Measurements from ENCODE around the gene FGF12. TPM values are rescaled to one million over a fixed set of nuclear protein-coding genes. Genes with fewer than 3 reads are reported as not detected.

FGF12 gene
- total RNA-seq, 4 donors from 2014 or later, result 0.42 to 1.5 (median 0.62) TPM

DNA sequence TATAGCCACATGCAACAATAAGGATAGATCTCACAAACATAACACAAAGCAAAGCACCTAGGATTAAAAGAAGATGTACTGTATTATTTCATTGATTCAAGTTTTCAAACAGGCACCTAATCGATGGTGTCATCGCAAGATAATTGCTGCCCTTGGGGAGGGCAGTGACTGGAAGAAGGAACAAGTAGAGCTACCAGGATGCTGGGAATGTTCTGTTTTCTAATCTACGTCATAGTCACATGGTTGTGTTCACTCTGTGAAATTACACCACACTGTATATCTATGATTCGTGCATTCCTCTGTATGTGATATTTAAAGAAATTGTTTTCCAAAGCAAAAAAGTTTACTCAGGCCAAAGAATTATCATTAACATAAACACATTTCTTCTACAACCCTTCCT is 236.6 kb downstream of the FGF12 start:
- Histone ChIP-seq H3K27ac (no peak overlapping the region), H3K27me3 (no peaks in the 10 kb centered on the region), H3K4me1 (no peaks in the 10 kb centered on the region), H3K4me3 (no peak overlapping the region), H3K9me3 (no peaks in the 10 kb centered on the region), H3K36me3 (no peaks in the 10 kb centered on the region)
- 79% methylated on average over 4 of the region's 4 CpGs for WGBS, 2 donors
- DNase-seq (ENCODE audit: low spot score in 2 of 2), result no peak
- TF ChIP-seq, protein P1, sequence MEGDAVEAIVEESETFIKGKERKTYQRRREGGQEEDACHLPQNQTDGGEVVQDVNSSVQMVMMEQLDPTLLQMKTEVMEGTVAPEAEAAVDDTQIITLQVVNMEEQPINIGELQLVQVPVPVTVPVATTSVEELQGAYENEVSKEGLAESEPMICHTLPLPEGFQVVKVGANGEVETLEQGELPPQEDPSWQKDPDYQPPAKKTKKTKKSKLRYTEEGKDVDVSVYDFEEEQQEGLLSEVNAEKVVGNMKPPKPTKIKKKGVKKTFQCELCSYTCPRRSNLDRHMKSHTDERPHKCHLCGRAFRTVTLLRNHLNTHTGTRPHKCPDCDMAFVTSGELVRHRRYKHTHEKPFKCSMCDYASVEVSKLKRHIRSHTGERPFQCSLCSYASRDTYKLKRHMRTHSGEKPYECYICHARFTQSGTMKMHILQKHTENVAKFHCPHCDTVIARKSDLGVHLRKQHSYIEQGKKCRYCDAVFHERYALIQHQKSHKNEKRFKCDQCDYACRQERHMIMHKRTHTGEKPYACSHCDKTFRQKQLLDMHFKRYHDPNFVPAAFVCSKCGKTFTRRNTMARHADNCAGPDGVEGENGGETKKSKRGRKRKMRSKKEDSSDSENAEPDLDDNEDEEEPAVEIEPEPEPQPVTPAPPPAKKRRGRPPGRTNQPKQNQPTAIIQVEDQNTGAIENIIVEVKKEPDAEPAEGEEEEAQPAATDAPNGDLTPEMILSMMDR (IDR thresholded peaks at IDR 0.05), result no peak
- TF ChIP-seq EP300 (IDR thresholded peaks at IDR 0.05) (no peak), POLR2A (IDR thresholded peaks at IDR 0.05) (no peak)

DNA sequence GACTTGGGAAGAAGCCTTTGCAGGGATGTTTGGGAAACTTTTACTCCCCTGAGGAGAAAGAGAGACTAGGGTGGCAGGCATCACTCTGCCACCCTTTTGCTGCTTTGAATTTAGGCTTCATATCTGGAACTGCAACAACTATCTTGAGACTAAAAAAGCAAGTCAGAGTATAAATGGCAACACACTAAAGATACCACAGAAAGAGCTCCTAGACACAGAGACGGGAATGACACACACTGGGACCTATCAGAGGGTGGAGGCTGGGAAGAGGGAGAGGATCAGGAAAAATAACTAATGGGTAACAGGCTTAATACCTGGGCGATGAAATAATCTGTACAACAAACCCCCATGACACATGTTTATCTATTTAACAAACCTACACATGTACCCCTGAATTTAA is 237.8 kb downstream of the FGF12 start:
- WGBS, 2 donors, result 70 to 86% methylated on average over 2 of the region's 2 CpGs
- H3K9me3 ChIP-seq, result no peaks in the 10 kb centered on the region
- TF ChIP-seq EP300 (IDR thresholded peaks at IDR 0.05) (no peak), POLR2A (IDR thresholded peaks at IDR 0.05) (no peak)
- TF ChIP-seq, protein P1 (IDR thresholded peaks at IDR 0.05), result no peak
- no peaks in the 10 kb centered on the region for H3K4me1 ChIP-seq
- H3K27ac ChIP-seq, result no peak overlapping the region
- no peak for DNase-seq (ENCODE audit: low spot score in 2 of 2)
- no peaks in the 10 kb centered on the region for H3K27me3 ChIP-seq
- no peaks in the 10 kb centered on the region for H3K36me3 ChIP-seq
- H3K4me3 ChIP-seq, result no peak overlapping the region

DNA sequence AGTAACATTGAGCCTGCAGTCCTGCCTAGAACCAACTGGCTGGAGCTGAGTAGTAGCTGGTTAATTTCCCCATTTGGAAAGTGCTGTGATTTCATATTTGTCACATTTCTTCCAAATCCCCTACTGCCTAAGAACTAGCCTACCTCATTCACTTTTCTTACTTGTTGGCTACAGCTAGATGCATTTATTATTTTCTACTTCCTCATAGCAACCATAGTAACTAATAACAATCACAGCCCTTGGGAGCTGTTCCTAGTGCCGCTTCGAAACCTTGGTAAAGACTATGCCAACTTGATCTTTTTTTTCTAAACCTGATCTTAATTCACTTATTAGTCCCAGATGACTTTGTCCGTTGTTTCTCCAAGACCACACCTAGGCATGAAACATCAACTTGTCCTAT is 240.3 kb downstream of the FGF12 start:
- Histone ChIP-seq H3K27ac (no peak overlapping the region), H3K36me3 (no peaks in the 10 kb centered on the region), H3K27me3 (no peaks in the 10 kb centered on the region), H3K9me3 (no peaks in the 10 kb centered on the region), H3K4me1 (peaks cover 0 to 6% (median 0%) of the 10 kb centered on the region in 4 donors), H3K4me3 (no peak overlapping the region)
- DNase-seq (ENCODE audit: low spot score in 2 of 2), result no peak
- 73 to 78% methylated on average over 3 of the region's 3 CpGs for WGBS, 2 donors
- no peak for TF ChIP-seq EP300 (IDR thresholded peaks at IDR 0.05)
- no peak for TF ChIP-seq POLR2A (IDR thresholded peaks at IDR 0.05)
- TF ChIP-seq, protein P1 (IDR thresholded peaks at IDR 0.05), result no peak

DNA sequence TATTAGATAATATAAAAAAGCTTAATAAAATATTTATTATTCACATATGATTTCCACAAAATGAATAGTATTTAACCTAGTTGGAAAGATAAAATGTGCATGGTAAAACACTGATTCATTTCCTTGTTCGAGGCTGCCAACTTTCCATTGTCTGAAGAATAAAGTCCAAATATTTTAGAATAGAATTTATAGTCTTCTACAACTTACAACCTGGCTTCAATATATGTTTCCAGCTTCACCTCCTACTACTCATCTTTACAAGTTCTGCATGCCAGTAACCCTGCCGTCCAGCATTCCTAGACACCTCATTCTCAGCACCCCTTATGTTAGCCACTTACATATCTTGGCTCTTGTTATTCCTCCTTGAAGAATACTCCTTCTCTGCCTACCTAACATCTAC is 244.5 kb downstream of the FGF12 start:
- Histone ChIP-seq H3K4me1 (peaks cover 0 to 6% (median 0%) of the 10 kb centered on the region in 4 donors), H3K9me3 (no peaks in the 10 kb centered on the region), H3K4me3 (no peak overlapping the region), H3K27ac (no peak overlapping the region), H3K36me3 (no peaks in the 10 kb centered on the region), H3K27me3 (no peaks in the 10 kb centered on the region)
- no peak for DNase-seq (ENCODE audit: low spot score in 2 of 2)
- TF ChIP-seq POLR2A (IDR thresholded peaks at IDR 0.05), result no peak
- WGBS, 2 donors, result 51 to 54% methylated on average over 2 of the region's 2 CpGs

DNA sequence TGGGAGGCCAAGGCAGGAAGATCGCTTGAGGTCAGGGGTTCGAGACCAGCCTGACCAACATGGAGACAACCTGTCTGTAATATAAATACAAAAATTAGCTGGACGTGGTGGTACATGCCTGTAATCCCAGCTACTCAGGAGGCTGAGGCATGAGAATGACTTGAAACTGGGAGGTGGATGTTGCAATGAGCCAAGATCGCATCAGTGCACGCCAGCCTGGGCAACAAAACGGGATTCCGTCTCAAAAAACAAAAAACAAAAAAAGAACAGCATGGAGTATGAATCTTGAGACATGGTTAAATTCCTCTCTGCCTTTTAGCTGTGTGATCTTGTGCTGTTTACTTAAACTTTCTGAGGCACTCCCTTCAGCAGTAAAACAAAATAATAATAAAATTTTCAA is 244.9 kb downstream of the FGF12 start:
- H3K36me3 ChIP-seq, result no peaks in the 10 kb centered on the region
- TF ChIP-seq POLR2A (IDR thresholded peaks at IDR 0.05) (no peak), EP300 (IDR thresholded peaks at IDR 0.05) (no peak)
- TF ChIP-seq, protein P1 (IDR thresholded peaks at IDR 0.05), result no peak
- H3K4me1 ChIP-seq, result peaks cover 0 to 6% (median 0%) of the 10 kb centered on the region in 4 donors
- 73 to 78% methylated on average over 7 of the region's 7 CpGs for WGBS, 2 donors
- H3K27ac ChIP-seq, result no peak overlapping the region
- no peaks in the 10 kb centered on the region for H3K9me3 ChIP-seq
- no peak for DNase-seq (ENCODE audit: low spot score in 2 of 2)
- H3K27me3 ChIP-seq, result no peaks in the 10 kb centered on the region
- no peak overlapping the region for H3K4me3 ChIP-seq

DNA sequence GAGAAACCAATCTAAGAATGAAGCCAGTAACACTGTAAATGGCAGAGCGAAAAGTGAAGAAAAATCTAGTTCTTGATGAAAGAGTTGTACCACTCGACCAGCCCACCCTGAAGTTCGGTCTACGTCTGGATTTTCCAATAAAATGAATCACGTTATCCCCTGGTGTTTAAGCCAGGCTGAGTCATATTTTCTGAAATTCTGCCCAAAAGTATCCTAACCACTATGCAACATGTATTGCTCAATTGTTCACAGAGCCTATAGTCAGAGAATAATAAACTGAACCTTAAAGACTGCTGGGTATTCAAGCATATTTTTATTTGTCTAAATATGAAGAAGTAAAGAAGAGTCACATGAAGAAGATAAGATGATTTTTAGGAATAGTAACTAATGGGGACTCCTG is 245.7 kb downstream of the FGF12 start:
- TF ChIP-seq EP300 (IDR thresholded peaks at IDR 0.05) (no peak), POLR2A (IDR thresholded peaks at IDR 0.05) (no peak)
- TF ChIP-seq, protein P1 (IDR thresholded peaks at IDR 0.05), result no peak
- Histone ChIP-seq H3K36me3 (no peaks in the 10 kb centered on the region), H3K4me3 (no peak overlapping the region), H3K9me3 (no peaks in the 10 kb centered on the region), H3K27me3 (no peaks in the 10 kb centered on the region), H3K27ac (no peak overlapping the region), H3K4me1 (peaks cover 0 to 6% (median 0%) of the 10 kb centered on the region in 4 donors)
- WGBS, 2 donors, result 62 to 69% methylated on average over 5 of the region's 5 CpGs
- DNase-seq (ENCODE audit: low spot score in 2 of 2), result no peak

Measured in tibial nerve (tissue), 4 donors.